ENCODE data around the gene FAM43B.

GRCh38 chr1:20560966-20561365, 8.6 kb downstream of the FAM43B start:
- no peak for TF ChIP-seq CTCF (IDR thresholded peaks at IDR 0.05)
- no peak for TF ChIP-seq POLR2A (IDR thresholded peaks at IDR 0.05)
